Uterus (tissue), 2 donors: Measurements from ENCODE around the gene ST8SIA2.

Source experiments
- POLR2A ChIP-seq, 2 donors: fragments of 450-650 bp; IDR thresholded peaks; one replicate each; pipeline ENCODE4 v1.6.1; 2016; ENCODE audit warnings: antibody characterized with exemption in 2 of 2, mild to moderate bottlenecking in 1 of 2, moderate library complexity in 1 of 2
- TF ChIP-seq, protein P1 (sequence below), 4 experiments: fragments of 200-600 bp in 2 of 4; fragments of 450-650 bp in 2 of 4; sonication (generic) in 2 of 4; IDR thresholded peaks; one replicate each; pipeline ENCODE4 v1.5.1; 2016 to 2019; ENCODE audit warnings: antibody characterized with exemption in 4 of 4, mild to moderate bottlenecking in 2 of 4, moderate library complexity in 1 of 4

DNA sequence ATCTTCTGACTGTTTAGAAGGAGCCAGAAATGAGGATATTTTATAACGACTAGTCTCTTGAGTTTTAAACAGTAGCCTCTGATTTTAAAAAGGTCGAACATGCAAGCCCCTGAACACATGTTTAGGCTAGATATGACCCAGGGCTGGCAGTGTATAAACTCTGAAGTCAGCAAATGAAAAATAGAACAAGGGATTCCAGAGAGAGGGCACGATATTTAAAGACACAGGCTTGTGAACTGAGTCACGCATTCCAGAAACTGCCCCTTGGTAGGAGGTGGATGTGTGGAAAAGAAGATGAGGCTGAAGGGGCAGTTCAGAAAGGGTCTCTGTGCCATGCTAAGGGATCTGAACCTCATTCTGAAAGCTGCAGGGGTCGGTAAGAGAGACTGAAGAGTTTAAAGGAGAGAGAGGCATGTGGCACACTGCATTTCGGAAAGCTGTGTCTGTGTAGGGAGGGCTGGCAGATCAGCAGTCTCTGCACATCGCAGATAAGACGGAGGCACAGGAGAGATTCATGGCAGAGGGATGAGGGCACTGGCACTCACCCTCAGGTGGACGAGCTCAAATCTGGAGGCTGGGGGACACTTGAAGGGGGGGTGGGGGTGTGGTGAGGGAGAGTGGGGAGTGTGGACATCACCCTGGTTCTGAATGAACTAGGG, 22.1 kb downstream of the ST8SIA2 start:
- TF ChIP-seq POLR2A (IDR thresholded peaks at IDR 0.05) = no peak
- TF ChIP-seq, protein P1, sequence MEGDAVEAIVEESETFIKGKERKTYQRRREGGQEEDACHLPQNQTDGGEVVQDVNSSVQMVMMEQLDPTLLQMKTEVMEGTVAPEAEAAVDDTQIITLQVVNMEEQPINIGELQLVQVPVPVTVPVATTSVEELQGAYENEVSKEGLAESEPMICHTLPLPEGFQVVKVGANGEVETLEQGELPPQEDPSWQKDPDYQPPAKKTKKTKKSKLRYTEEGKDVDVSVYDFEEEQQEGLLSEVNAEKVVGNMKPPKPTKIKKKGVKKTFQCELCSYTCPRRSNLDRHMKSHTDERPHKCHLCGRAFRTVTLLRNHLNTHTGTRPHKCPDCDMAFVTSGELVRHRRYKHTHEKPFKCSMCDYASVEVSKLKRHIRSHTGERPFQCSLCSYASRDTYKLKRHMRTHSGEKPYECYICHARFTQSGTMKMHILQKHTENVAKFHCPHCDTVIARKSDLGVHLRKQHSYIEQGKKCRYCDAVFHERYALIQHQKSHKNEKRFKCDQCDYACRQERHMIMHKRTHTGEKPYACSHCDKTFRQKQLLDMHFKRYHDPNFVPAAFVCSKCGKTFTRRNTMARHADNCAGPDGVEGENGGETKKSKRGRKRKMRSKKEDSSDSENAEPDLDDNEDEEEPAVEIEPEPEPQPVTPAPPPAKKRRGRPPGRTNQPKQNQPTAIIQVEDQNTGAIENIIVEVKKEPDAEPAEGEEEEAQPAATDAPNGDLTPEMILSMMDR (IDR thresholded peaks at IDR 0.05) = no peak
